ENCODE results near the gene EIF3F. TPM values are rescaled to one million over a fixed set of nuclear protein-coding genes. Genes with fewer than 3 reads are reported as not detected.

Gene EIF3F
- polyA plus RNA-seq, 3 donors = 179 to 286 (median 243) TPM

DNA sequence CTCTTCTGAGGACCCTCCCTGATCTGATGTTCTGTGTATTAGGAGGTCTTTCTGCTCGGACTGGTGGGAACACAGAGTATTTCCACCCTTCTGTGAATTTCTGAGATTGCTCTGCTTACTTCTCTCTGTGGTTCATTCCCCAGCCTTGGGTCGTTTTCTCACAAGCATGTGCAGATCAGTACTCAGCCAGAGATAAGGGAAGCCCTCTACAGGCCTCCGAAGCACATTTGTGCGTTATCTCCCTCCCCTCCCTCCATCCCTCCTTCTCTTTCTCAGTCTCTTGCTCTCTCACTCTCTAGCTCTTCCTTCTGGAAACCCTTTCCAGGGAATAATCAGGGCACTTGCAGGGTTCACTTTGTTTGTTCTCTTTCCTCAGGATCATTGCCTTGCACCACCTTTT is 58.7 kb downstream of the EIF3F start:
- Mint-ChIP-seq H3K4me3 (no peak overlapping the region), H3K36me3 (no peaks in the 10 kb centered on the region), H3K4me1 (no peaks in the 10 kb centered on the region), H3K27ac (no peak overlapping the region), H3K9me3 (no peaks in the 10 kb centered on the region), H3K27me3 (ENCODE audit: low read depth in 3 of 3) (peaks cover 13 to 18% (median 18%) of the 10 kb centered on the region in 3 donors)
- WGBS (ENCODE audit: insufficient coverage) = 52% methylated on average over 3 of the region's 4 CpGs
- TF ChIP-seq CTCF (IDR thresholded peaks at IDR 0.05) = no peak
- Histone ChIP-seq H3K27ac (ENCODE audit: low read depth in 1 of 2, low read length in 2 of 2) (no peak overlapping the region), H3K4me3 (replicated peaks in 1 of 3; ENCODE audit: low read depth in 2 of 3, low read length in 3 of 3) (no peak overlapping the region), H3K36me3 (replicated peaks in 1 of 2; ENCODE audit: control insufficient read depth in 1 of 2, insufficient read depth in 2 of 2, low read length in 2 of 2) (no peaks in the 10 kb centered on the region), H3K9ac (ENCODE audit: insufficient read depth, low read length, poor library complexity, severe bottlenecking) (no peak overlapping the region), H3K4me1 (ENCODE audit: control insufficient read depth in 1 of 2, insufficient read depth in 2 of 2, low read length in 2 of 2) (no peaks in the 10 kb centered on the region), H3K27me3 (ENCODE audit: control insufficient read depth in 2 of 2, insufficient read depth in 2 of 2, low read length in 2 of 2) (peaks cover 0 to 13% of the 10 kb centered on the region in 2 donors), H4K20me1 (ENCODE audit: insufficient read depth, low read length) (no peaks in the 10 kb centered on the region), H2AFZ (ENCODE audit: insufficient read depth, low read depth, low read length, poor library complexity, severe bottlenecking) (no peak overlapping the region), H3K4me2 (replicated peaks; ENCODE audit: extremely low read depth, low read length, poor library complexity, severe bottlenecking) (no peak overlapping the region), H3K79me2 (ENCODE audit: insufficient read depth, low read length) (no peaks in the 10 kb centered on the region), H3K9me3 (replicated peaks in 1 of 2; ENCODE audit: control insufficient read depth in 1 of 2, insufficient read depth in 1 of 2, low read length in 2 of 2) (no peaks in the 10 kb centered on the region)
- no peak for DNase-seq
- intact Hi-C loops (cut with micrococcal nuclease) = no loop called here

GRCh38 chr11:8047382-8047781 is 60.2 kb downstream of the EIF3F start:
- H3K27ac ChIP-seq (ENCODE audit: low read depth in 1 of 2, low read length in 2 of 2) = no peak overlapping the region
- no peak overlapping the region for H3K27ac Mint-ChIP-seq
- H3K4me3 ChIP-seq (replicated peaks in 1 of 3; ENCODE audit: low read depth in 2 of 3, low read length in 3 of 3) = no peak overlapping the region
- no peaks in the 10 kb centered on the region for H3K79me2 ChIP-seq (ENCODE audit: insufficient read depth, low read length)
- no peaks in the 10 kb centered on the region for H3K9me3 Mint-ChIP-seq
- H3K36me3 ChIP-seq (replicated peaks in 1 of 2; ENCODE audit: control insufficient read depth in 1 of 2, insufficient read depth in 2 of 2, low read length in 2 of 2) = no peaks in the 10 kb centered on the region
- no peak overlapping the region for H3K9ac ChIP-seq (ENCODE audit: insufficient read depth, low read length, poor library complexity, severe bottlenecking)
- H3K27me3 ChIP-seq (ENCODE audit: control insufficient read depth in 2 of 2, insufficient read depth in 2 of 2, low read length in 2 of 2) = peaks cover 0 to 14% of the 10 kb centered on the region in 2 donors
- H2AFZ ChIP-seq (ENCODE audit: insufficient read depth, low read depth, low read length, poor library complexity, severe bottlenecking) = no peak overlapping the region
- WGBS (ENCODE audit: insufficient coverage) = 89% methylated on average over 2 of the region's 3 CpGs
- intact Hi-C loops (cut with micrococcal nuclease) = no loop called here
- H3K4me2 ChIP-seq (replicated peaks; ENCODE audit: extremely low read depth, low read length, poor library complexity, severe bottlenecking) = no peak overlapping the region
- H3K36me3 Mint-ChIP-seq = no peaks in the 10 kb centered on the region
- H3K4me1 Mint-ChIP-seq = no peaks in the 10 kb centered on the region
- peaks cover 11 to 20% (median 16%) of the 10 kb centered on the region in 3 donors for H3K27me3 Mint-ChIP-seq (ENCODE audit: low read depth in 3 of 3)
- H3K9me3 ChIP-seq (replicated peaks in 1 of 2; ENCODE audit: control insufficient read depth in 1 of 2, insufficient read depth in 1 of 2, low read length in 2 of 2) = no peaks in the 10 kb centered on the region
- DNase-seq = no peak
- H3K4me1 ChIP-seq (ENCODE audit: control insufficient read depth in 1 of 2, insufficient read depth in 2 of 2, low read length in 2 of 2) = no peaks in the 10 kb centered on the region
- no peak for TF ChIP-seq CTCF (IDR thresholded peaks at IDR 0.05)
- no peaks in the 10 kb centered on the region for H4K20me1 ChIP-seq (ENCODE audit: insufficient read depth, low read length)
- H3K4me3 Mint-ChIP-seq = no peak overlapping the region
